HG02763 (cell line): ENCODE results near the gene ITIH5.
"Not testable (repeated sequence)": the region's sequence is repeated elsewhere in the genome, so short reads cannot be mapped to it uniquely, and the experiment has no call there.

Source experiments
- ATAC-seq: cut with Tn5 transposase; IDR thresholded peaks from one replicate; pipeline ENCODE4 v1.9.1; 2021; ENCODE audit warnings: mild to moderate bottlenecking, moderate library complexity; ENCODE audit not compliant: unreplicated experiment

Gene ITIH5

GRCh38 chr10:7689591-7689990 is 22.8 kb upstream of the ITIH5 start:
- no peak for ATAC-seq

GRCh38 chr10:7687228-7687907 is 20.6 kb upstream of the ITIH5 start:
- peak; percentile 95 for ATAC-seq

- no peak for ATAC-seq
These were observed 19.8 kb upstream of the ITIH5 start for GRCh38 chr10:7686351-7687171.

- ATAC-seq = not testable (repeated sequence)
These were observed 13.3 kb upstream of the ITIH5 start for GRCh38 chr10:7680078-7680477.

GRCh38 chr10:7679256-7679655 is 12.5 kb upstream of the ITIH5 start:
- ATAC-seq = no peak

- no peak for ATAC-seq
These were observed 5.8 kb upstream of the ITIH5 start for GRCh38 chr10:7672341-7673134.

GRCh38 chr10:7670157-7670556 is 3.4 kb upstream of the ITIH5 start:
- ATAC-seq = no peak

- no peak for ATAC-seq
These were observed 736 bp upstream of the ITIH5 start for GRCh38 chr10:7667262-7668141.

GRCh38 chr10:7665767-7666166 is 999 bp downstream of the ITIH5 start:
- ATAC-seq = no peak

- ATAC-seq = no peak
These were observed 2.1 kb downstream of the ITIH5 start for GRCh38 chr10:7664707-7665106.

GRCh38 chr10:7662522-7662921 is 4.2 kb downstream of the ITIH5 start:
- no peak for ATAC-seq

- no peak for ATAC-seq
These were observed 7.2 kb downstream of the ITIH5 start for GRCh38 chr10:7659560-7659959.

- no peak for ATAC-seq
These were observed 9.2 kb downstream of the ITIH5 start for GRCh38 chr10:7657552-7657951.

GRCh38 chr10:7657079-7657478 is 9.7 kb downstream of the ITIH5 start:
- not testable (repeated sequence) for ATAC-seq

GRCh38 chr10:7651853-7652470 is 14.8 kb downstream of the ITIH5 start:
- no peak for ATAC-seq

- ATAC-seq = no peak
These were observed 17.0 kb downstream of the ITIH5 start for GRCh38 chr10:7649673-7650300.

GRCh38 chr10:7647062-7647664 is 19.6 kb downstream of the ITIH5 start:
- no peak for ATAC-seq

GRCh38 chr10:7642491-7643011 is 24.2 kb downstream of the ITIH5 start:
- ATAC-seq = no peak
